Measurements from ENCODE around the gene KCNK4. TPM values are rescaled to one million over a fixed set of nuclear protein-coding genes. Genes with fewer than 3 reads are reported as not detected.

KCNK4 gene
- total and polyA plus RNA-seq, 8 donors = 0.11 to 0.14 TPM; not detected in 6

GRCh38 chr11:64265176-64266160 is 25.6 kb upstream of the KCNK4 start:
- no peaks in the 10 kb centered on the region for H3K9me3 ChIP-seq
- H3K4me3 ChIP-seq = no peak overlapping the region
- intact Hi-C loops (cut with DNase I) = no loop called here
- no peak overlapping the region for H3K27ac ChIP-seq
- DNase-seq = peak in 1 of 4 donors; percentile 76
- H3K27me3 ChIP-seq = no peaks in the 10 kb centered on the region
- no peak for ATAC-seq
- TF ChIP-seq, protein P1, sequence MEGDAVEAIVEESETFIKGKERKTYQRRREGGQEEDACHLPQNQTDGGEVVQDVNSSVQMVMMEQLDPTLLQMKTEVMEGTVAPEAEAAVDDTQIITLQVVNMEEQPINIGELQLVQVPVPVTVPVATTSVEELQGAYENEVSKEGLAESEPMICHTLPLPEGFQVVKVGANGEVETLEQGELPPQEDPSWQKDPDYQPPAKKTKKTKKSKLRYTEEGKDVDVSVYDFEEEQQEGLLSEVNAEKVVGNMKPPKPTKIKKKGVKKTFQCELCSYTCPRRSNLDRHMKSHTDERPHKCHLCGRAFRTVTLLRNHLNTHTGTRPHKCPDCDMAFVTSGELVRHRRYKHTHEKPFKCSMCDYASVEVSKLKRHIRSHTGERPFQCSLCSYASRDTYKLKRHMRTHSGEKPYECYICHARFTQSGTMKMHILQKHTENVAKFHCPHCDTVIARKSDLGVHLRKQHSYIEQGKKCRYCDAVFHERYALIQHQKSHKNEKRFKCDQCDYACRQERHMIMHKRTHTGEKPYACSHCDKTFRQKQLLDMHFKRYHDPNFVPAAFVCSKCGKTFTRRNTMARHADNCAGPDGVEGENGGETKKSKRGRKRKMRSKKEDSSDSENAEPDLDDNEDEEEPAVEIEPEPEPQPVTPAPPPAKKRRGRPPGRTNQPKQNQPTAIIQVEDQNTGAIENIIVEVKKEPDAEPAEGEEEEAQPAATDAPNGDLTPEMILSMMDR (IDR thresholded peaks at IDR 0.05) = no peak
- peaks cover 9 to 25% of the 10 kb centered on the region in 2 donors for H3K4me1 ChIP-seq
- peaks cover 0 to 66% of the 10 kb centered on the region in 2 donors for H3K36me3 ChIP-seq

DNA sequence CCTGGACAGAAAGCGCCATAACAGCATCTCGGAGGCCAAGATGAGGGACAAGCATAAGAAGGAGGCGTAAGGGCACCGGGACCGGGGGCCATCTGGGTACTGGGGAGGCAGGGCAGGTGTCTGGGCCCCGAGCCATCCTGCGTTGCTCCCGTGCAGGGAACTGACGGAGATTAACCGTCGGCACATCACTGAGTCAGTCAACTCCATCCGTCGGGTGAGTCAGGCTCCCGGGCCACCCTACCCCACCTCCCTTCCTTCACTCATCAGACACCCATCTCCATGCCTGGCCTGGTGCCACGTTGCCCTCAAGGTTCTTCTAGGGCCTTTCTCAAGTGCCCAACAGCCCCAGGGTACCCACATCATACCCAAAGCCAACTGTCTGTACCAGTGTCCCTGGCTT is 24.8 kb upstream of the KCNK4 start:
- intact Hi-C loops (cut with DNase I) = no loop called here

GRCh38 chr11:64267207-64267945 is 23.7 kb upstream of the KCNK4 start:
- DNase-seq (peak in 1 of 4 donors; percentile 85), ATAC-seq (no peak)
- Histone ChIP-seq H3K9me3 (no peaks in the 10 kb centered on the region), H3K36me3 (peaks cover 0 to 50% of the 10 kb centered on the region in 2 donors), H3K27me3 (no peaks in the 10 kb centered on the region), H3K27ac (peak overlapping the region; percentile 97 to 100), H3K4me3 (no peak overlapping the region), H3K4me1 (peaks cover 13 to 35% of the 10 kb centered on the region in 2 donors)
- intact Hi-C loops (cut with DNase I) = no loop called here
- TF ChIP-seq, protein P1 (IDR thresholded peaks at IDR 0.05) = no peak

More for the DNA sequence above, 24.8 kb upstream of the KCNK4 start:
- ATAC-seq (no peak), DNase-seq (peak in 1 of 4 donors; percentile 73)
- Histone ChIP-seq H3K27ac (no peak overlapping the region), H3K9me3 (no peaks in the 10 kb centered on the region), H3K27me3 (no peaks in the 10 kb centered on the region), H3K4me3 (no peak overlapping the region), H3K36me3 (peaks cover 0 to 61% of the 10 kb centered on the region in 2 donors), H3K4me1 (peaks cover 9 to 25% of the 10 kb centered on the region in 2 donors)
- TF ChIP-seq, protein P1 (IDR thresholded peaks at IDR 0.05) = no peak

DNA sequence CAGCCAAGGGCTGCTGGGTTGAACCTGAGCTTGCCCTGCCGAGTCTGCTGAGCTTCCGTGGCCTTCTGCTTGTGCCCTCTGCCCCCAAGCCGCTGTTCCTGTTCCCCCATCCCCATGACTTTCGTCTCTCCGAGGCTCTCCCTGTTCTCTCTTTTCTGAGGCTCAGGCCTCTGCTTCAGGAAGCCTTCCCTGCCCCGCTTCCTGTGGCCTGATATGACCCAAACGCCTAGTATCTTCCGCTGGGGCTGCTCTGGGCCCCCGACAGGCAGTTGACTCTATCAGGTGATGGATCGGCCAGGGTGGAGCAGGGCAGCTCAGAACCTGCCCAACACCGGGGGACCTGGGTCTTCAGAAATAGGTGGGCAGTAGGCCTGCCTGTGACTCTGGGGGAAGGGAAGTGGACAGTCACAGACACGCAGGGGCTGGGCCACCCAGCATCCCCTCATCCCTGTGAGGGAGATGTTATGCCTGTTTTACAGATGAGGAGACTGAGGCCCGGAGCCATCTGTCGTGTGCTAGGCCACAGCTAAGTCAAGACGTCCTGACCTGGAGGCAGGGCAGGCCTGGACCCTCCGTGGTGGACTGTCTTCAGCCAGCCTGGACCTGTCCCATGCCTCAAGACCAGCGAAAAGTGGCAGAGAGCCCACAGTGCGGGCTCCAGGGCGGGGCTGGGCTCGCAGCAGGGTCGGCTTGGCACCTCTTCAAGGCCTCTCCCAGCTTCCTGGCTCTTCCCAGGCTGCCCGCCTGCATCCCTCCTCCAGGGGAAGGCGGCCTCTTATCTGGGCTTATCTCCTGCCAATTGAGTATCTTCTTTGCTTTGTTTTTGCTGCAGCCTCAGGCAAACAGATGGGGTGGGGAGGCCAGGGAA is 22.8 kb upstream of the KCNK4 start:
- TF ChIP-seq, protein P1 (IDR thresholded peaks at IDR 0.05) = no peak
- Histone ChIP-seq H3K4me3 (peak overlapping the region; percentile 71 to 81), H3K9me3 (no peaks in the 10 kb centered on the region), H3K4me1 (peaks cover 13 to 44% of the 10 kb centered on the region in 2 donors), H3K36me3 (peaks cover 0 to 42% of the 10 kb centered on the region in 2 donors), H3K27ac (peak overlapping the region; percentile 97 to 100), H3K27me3 (no peaks in the 10 kb centered on the region)
- ATAC-seq = no peak
- intact Hi-C loops (cut with DNase I) = no loop called here
- peak in 3 of 4 donors; percentile 61 to 82 (median 66) for DNase-seq
